Embryonic facial prominence (tissue), 1 donor: Measurements from ENCODE around the gene VEGFC.

ENCODE experiments used
- DNase-seq: peaks from one replicate; pipeline ENCODE4 v3.0.0-alpha.2; 2016; ENCODE audit errors: extremely low spot score

VEGFC gene

GRCh38 chr4:176680668-176681180, 112.0 kb downstream of the VEGFC start:
- no peak for DNase-seq

GRCh38 chr4:176676901-176677300, 115.8 kb downstream of the VEGFC start:
- DNase-seq, result no peak

GRCh38 chr4:176675810-176676209, 116.9 kb downstream of the VEGFC start:
- DNase-seq, result no peak

- DNase-seq, result no peak
Measured at GRCh38 chr4:176671532-176671931, 121.2 kb downstream of the VEGFC start.

DNA sequence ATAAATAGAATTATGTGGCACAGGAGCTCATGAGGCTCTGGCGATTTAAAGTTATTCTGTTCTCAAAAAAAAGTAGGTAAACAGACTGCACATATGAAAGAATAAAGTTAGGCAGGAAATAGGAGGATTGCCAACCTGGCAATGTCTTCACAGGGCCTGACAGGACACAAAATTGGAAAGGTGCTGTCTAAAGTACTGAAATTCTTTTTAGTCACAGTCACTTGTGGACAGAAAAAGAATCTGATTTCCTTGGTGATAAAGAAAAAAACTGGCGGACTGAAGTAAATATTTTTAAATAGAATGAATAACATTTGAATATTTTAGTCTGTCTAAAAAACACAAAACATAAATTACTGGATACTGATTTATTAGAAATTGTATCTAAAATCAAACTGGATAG, 124.4 kb downstream of the VEGFC start:
- no peak for DNase-seq

GRCh38 chr4:176664964-176665363, 127.8 kb downstream of the VEGFC start:
- no peak for DNase-seq

- no peak for DNase-seq
Measured at GRCh38 chr4:176660561-176660960, 132.2 kb downstream of the VEGFC start.

- DNase-seq, result peak; percentile 37
Measured at GRCh38 chr4:176656108-176656507, 136.6 kb downstream of the VEGFC start.

DNA sequence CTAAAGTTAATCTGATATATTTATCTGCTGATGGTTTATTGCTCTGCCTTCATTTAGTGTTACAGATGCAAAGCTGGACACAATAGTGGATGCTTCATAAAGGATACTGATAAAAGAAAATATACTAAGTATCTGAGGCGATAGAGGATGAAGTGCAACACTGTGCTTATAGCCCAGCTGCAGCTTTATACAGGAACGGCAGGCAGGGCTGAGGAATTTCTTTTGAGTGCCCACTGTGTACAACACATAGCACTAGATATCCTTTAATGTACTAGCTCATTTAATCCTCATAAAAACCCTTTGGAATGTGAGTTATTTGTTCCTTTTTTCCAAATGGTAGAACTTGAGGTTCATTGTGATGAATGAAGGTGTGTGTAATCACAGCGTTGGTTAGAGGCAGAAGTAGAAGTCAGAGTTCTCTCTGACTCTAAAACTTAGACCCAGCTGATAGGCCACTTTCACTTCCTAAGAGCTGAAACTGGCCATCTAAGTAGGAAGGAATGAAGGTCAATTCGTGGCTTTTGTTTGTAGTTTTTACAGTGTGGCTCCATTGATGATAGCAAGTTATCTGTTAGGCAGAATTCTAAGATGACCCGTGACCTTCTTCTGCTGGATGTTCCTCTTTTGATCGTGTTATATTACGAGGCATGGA, 138.0 kb downstream of the VEGFC start:
- DNase-seq, result no peak

- no peak for DNase-seq
Measured at GRCh38 chr4:176653401-176654220, 139.1 kb downstream of the VEGFC start.

DNA sequence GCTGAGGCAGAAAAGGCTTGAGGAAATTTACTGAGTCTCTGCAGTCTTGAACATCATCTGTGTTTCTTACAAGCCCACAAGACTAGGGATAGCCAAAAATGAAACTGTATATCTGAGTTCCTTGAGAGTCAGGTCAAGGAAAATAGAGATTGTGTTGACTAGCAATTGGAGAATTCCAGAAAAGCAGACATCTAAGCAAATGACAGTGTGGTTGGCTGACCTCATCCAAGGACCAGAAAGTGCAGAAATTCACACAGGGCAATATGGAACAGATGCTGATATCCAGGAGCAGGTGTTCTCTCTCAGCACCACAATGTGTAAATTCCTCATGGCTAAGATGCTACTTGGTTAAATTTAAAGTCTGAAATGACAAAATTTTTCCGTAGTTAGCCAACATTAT, 146.4 kb downstream of the VEGFC start:
- DNase-seq, result no peak

- DNase-seq, result no peak
Measured at GRCh38 chr4:176645246-176645960, 147.3 kb downstream of the VEGFC start.

DNA sequence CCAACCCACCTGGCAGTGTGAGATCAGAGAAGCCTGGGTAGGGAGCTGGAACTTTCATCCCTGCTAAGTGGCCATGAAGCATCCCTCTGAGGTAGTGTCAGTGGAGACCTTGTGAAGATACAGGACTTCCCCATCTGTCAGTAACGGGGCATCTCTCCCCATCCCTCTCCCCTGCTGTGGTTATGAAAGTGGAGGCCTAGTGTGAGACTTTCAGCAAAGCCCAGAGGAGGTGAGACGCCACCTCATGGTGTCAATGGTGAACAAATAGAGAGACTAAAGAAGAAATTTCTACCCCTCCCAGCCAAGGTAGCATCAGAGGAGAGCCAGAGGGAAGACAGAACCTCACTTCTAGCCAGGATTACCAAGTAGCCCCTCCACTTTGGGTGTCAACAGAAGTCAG, 150.2 kb downstream of the VEGFC start:
- no peak for DNase-seq

- no peak for DNase-seq
Measured at GRCh38 chr4:176641237-176641636, 151.5 kb downstream of the VEGFC start.

DNA sequence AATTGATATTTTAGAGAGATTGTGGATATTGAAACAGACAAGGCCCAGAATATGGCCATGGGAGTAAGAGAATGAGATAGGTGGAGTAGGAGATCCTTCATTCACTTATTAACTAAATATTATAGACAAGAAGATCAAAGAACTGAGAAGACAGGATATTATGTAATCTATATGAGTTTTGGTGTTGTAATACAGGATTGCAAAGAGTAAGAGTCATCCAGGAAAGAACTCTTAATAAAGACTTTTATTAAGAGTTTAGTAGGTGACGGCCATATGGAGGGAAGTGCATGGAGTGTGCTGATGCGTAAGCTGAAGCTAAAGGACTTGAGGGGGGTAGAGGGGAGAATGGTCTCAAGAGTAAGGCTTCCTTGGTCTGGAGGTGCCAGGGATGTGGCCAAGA, 153.7 kb downstream of the VEGFC start:
- DNase-seq, result no peak

DNA sequence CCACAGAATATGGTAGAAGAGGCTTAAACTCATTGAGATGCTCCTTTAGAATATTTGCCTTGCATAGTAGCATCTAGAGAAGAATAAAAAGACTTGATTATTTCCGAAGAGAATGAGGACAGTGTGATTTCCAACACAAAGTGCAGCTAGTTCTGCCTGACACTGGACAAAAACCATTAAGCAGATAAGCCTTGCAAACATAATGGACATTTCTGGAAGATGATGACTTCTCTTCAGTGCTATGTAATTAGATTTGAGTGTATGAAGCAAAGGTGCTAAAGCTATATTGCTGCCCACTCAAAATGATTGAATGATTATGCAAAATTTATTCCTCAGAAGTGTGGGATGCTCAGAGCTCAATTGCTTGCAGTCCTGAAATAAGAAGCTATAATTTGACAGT, 156.4 kb downstream of the VEGFC start:
- no peak for DNase-seq

DNA sequence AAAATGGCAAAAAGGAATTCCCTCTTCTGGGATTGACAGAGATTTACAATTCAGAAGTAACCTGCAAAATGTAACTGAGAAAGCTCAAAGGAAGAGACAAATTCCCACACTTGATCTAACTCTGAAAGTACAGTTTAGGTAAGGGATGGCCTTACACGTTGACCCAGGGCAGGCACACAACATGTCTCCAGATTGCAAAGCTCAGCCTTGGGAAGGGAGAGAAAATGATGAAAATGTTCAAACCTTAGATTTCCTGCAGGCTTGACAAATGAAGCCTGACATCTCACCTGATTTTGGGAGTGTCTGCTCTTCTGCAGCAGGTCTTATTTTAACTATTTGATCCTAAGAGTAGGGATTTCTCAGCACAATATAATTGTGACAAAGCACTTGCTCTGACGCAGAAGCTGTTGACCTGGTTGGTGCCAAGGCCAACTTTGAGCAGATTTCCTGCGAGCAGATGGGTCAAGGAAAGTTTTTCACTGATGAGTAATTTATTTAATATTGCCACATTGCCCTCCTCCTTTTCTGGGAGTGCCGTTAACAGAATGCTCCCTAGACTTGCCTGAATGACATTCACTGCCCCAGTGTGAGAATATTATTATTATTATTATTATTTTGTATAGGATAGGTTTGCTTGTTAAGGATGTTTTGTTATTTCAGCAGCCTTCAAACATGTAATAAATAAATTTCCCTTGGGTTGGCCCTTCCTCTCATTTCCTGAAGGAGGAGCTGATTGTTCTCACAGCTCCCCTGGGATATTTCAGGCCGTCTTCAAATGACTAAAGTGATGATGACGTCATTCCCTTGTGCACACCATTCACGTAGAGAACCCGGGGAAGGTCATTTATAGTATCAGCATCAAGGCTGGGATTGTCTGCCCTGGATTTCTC, 157.1 kb downstream of the VEGFC start:
- no peak for DNase-seq
